ENCODE measurements around the gene NELFE.

DNA sequence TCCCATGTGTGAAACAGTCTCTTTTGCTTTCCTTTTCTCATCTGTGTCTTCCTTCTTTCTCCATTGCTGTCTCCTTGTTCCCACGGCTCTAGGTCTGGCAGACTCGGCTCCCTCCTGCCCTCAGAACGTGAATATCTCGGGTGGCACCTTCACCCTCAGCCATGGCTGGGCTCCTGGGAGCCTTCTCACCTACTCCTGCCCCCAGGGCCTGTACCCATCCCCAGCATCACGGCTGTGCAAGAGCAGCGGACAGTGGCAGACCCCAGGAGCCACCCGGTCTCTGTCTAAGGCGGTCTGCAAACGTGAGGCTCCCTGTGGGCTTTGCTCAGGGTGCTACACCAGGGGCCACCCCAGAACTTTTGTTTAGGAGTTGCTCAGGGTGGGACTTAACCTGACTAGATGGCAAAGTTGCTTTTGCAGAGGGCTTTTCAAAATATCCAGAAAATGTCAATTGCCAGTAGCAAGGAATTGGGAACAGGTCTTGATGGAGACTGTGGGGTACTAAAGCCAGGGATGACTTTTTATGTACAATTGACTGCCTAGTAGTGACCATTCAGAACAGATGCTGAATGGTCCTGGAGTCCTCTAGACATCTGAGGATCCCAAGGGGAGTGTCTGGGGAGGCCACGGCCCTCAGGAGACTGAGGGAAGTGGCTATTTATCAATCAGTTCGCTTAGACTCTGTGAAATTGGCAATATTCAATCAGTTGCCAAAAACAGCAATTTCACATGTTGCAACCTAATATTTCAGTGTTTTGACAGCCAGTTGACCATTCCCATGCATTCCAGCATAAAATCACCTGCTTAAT, 30.7 kb downstream of the NELFE start:
- TF ChIP-seq POLR2A (IDR thresholded peaks at IDR 0.05): no peak
- TF ChIP-seq, protein P1, sequence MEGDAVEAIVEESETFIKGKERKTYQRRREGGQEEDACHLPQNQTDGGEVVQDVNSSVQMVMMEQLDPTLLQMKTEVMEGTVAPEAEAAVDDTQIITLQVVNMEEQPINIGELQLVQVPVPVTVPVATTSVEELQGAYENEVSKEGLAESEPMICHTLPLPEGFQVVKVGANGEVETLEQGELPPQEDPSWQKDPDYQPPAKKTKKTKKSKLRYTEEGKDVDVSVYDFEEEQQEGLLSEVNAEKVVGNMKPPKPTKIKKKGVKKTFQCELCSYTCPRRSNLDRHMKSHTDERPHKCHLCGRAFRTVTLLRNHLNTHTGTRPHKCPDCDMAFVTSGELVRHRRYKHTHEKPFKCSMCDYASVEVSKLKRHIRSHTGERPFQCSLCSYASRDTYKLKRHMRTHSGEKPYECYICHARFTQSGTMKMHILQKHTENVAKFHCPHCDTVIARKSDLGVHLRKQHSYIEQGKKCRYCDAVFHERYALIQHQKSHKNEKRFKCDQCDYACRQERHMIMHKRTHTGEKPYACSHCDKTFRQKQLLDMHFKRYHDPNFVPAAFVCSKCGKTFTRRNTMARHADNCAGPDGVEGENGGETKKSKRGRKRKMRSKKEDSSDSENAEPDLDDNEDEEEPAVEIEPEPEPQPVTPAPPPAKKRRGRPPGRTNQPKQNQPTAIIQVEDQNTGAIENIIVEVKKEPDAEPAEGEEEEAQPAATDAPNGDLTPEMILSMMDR (IDR thresholded peaks at IDR 0.05): no peak

All from Peyer's patch (tissue), 4 donors.